CD4-positive, alpha-beta T cell treated with Interleukin-6 for 4 hours (primary cell): ENCODE measurements around the gene DNAH1.

ENCODE experiments used
- DNase-seq: peaks from one replicate; pipeline ENCODE4 v3.0.0-alpha.2; 2020; ENCODE audit warnings: mixed read lengths

Gene DNAH1

DNA sequence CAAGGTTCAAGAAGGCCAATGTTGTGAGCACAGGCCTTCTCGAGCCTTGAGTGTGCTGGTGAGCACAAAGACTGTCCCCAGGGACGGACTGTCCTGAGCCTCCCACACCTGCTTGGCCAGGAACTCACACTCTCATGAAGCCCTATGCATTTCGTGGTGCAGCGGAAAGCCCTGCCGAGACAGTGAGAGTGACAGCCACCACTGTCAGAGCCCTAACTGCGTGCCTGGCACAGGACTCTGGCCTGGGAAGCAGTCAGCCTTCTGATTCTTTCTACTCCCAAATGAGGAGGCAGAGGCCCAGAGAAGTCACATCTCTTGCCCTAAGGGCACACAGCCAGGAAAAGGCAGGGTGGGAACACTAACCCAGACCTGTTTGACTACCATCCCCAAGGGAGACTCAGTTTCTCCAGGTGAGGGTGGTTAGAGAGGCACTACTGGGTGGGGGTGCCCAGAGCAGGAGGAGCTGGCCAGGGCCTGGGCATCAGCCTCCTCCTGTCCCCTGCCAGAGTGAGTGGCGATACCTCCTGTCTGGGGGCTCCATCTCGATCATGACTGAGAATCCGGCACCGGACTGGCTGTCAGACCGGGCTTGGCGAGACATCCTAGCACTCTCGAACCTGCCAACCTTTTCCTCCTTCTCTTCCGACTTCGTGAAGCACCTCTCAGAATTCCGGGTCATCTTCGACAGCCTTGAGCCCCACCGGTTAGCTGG is 78.0 kb downstream of the DNAH1 start:
- no peak for DNase-seq

DNA sequence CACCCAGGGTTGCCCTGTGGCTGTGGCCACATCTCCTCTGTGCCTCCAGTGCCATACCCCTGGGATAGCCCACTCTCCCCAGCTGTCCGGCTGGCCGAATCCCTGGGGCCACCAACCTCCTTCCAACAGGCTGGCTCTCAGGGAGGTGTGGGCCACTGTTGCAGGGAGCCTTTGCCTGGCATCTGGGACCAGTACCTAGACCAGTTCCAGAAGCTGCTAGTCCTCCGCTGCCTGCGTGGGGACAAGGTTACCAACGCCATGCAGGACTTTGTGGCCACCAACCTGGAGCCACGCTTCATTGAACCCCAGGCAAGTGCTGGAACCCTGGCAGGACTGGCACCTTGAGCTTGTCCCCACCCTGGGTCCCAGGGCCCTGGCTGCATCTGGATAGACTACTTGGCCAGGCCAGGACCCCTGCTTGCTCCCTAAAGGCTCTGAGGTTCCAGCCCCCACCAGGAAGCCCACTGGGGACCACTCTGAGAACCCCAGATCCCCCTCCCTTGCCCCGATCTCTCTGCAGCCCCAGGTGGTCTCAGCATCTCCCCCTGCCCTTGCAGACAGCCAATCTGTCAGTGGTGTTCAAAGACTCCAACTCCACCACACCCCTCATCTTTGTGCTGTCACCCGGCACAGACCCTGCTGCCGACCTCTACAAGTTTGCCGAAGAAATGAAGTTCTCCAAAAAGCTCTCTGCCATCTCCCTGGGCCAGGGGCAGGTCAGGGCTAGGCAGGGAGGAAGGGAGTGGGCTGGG is 78.8 kb downstream of the DNAH1 start:
- DNase-seq = no peak

GRCh38 chr3:52395503-52395865 is 79.4 kb downstream of the DNAH1 start:
- no peak for DNase-seq

- DNase-seq = no peak
These were observed 80.1 kb downstream of the DNAH1 start for GRCh38 chr3:52396011-52396906.

DNA sequence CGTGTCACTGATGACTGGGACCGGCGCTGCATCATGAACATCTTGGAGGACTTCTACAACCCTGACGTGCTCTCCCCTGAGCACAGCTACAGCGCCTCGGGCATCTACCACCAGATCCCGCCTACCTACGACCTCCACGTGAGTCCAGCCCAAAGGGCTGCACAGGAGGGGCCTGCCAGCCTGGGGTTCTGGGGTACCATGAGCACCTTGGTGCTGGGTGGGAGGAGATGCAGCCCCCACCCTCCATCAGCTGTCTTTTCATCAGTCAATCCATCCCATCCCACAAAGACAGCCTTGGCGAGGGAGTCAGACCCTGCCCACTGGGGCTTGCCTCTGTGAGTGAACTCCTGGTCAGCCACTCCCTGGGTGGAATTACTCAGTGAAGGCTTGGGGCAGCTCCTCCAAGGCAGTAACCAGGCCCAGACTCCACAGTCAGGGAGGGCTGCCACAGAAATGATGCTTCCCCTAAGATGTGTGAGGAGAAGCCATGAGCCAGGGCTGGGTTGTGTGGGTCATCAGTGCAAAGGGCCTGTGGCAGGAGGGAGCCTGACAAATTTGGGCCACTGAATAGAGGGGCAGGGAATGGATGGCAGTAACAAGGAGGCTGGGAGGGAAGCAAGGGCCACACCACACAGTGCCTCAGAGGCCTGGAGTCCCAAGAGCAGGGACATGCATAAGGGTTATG is 80.9 kb downstream of the DNAH1 start:
- DNase-seq = no peak

GRCh38 chr3:52397676-52398399 is 81.7 kb downstream of the DNAH1 start:
- no peak for DNase-seq

GRCh38 chr3:52398670-52399081 is 82.6 kb downstream of the DNAH1 start:
- no peak for DNase-seq

DNA sequence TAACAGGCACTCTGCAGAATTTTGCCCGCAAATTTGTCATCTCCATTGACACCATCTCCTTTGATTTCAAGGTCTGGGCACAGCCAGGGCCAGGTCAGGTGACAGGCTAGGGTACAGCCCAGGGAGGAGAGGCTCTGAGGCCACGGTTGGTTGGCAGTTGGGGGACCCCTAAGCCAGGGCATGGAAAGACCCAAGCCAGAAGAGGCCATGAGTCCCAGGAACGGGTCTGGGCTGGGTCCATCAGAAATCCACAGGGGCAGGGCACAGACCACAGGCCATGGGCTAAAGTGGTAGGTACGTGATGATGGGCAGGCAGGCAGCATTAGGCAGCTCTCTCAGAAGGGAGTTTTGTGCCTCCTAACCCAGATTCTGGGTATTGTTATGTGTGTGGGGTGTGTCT is 83.0 kb downstream of the DNAH1 start:
- no peak for DNase-seq

DNA sequence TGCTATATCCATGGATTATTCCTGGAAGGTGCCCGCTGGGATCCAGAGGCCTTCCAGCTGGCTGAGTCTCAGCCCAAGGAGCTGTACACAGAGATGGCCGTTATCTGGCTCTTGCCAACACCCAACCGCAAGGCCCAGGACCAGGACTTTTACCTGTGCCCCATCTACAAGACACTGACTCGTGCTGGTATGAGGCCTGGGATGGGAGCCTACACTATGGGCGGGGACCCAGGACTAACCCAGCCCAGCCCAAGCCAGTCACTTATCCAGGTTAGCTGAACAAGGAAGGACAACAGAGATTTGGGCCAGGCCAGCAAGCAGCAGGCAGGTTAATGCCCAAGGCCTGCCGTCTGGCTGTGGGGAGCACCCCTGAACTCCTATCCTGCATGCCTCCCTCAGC is 83.5 kb downstream of the DNAH1 start:
- no peak for DNase-seq

DNA sequence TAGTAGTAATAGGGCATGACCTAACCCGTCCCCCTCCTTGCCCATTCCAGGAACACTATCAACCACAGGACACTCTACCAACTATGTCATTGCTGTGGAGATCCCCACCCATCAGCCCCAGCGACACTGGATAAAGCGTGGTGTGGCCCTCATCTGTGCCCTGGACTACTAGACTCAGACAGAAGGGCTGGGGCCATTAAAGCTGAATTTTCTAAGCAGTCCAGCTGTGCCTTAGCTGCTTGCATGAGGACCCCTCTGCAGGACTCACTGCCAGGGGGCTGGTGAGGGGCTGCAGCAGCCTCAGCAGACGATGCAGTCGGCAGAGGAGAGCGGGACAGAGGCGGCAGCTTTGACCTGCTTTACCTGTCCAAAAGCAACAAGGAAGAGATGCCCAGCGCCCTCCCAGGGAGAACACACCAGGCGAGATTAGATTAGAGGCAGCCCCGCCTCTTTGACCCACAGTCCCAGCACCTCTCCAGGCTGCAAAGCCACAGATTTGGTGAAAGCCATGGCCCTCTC is 84.2 kb downstream of the DNAH1 start:
- no peak for DNase-seq

- no peak for DNase-seq
These were observed 84.9 kb downstream of the DNAH1 start for GRCh38 chr3:52401021-52401420.

DNA sequence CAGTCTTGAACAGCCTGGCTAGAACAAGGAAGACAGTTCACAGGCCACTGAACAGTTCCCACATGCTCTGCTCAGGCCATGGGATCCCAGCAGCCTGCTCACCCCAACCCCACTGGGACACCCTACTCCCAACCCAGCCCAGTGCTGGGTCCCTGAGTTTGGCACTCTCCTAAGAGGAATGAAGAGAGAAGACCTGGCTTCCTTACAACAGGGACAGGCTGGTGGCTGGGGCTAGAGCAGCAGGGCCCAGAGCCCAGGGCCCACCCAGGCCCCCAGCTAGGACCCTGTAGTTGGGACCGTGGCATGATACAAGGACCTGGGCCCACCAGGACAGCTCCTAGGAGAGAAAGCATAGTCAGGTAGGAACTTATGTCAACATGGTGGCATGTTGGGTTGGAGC is 85.4 kb downstream of the DNAH1 start:
- no peak for DNase-seq

DNA sequence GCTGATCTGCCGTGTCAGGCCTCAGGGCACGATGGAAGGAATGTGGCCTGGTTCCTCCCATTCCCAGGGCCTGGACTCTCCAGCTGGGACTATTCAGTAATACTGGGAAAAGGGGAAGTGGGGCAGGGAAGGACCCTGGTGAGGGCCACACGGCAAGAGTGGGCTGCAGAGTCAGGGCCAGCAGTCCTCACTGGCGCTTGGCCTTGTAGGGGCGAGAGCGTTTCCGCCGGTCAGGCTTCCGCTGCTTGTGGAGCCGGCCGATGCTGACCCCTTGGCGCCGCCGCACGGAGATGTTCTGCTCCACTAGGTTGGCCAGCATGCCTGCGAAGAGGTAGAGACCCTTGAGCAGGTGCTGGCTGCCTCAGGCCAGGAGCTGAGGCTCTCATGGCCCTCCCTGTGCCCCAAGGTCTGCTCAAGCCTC is 86.0 kb downstream of the DNAH1 start:
- no peak for DNase-seq

GRCh38 chr3:52402706-52403270 is 86.7 kb downstream of the DNAH1 start:
- no peak for DNase-seq

DNA sequence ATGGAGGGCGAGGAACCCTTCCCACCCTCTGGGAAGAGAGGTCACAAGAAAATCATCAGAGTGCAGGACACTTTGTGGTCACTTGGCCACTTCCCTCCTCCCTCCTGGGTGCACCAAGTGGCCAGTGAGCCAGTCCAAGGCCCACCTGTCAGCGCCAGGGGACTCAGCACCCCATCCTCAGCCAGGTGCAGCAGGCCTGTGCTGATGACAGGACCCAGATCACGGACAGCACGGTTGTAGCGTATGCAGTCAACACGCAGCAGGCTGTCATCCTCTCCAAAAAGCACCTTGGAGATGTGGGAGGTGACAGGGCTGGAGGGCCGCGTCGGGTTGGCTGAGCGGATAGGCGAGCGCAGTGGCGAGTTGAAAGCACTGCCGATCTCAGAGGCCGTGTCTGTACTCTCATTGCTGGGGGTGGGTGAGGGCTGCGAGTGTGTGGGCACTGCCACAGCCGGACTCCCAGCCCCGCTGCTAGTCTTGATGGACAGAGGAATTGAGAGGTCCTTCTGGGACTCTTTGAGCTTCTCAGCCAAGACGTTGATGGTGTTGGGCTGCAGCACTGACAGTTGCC is 87.2 kb downstream of the DNAH1 start:
- DNase-seq = no peak

- DNase-seq = no peak
These were observed 87.8 kb downstream of the DNAH1 start for GRCh38 chr3:52403955-52404354.

GRCh38 chr3:52404391-52404790 is 88.3 kb downstream of the DNAH1 start:
- no peak for DNase-seq

GRCh38 chr3:52405066-52405465 is 88.9 kb downstream of the DNAH1 start:
- DNase-seq = no peak

- no peak for DNase-seq
These were observed 89.5 kb downstream of the DNAH1 start for GRCh38 chr3:52405601-52406110.

DNA sequence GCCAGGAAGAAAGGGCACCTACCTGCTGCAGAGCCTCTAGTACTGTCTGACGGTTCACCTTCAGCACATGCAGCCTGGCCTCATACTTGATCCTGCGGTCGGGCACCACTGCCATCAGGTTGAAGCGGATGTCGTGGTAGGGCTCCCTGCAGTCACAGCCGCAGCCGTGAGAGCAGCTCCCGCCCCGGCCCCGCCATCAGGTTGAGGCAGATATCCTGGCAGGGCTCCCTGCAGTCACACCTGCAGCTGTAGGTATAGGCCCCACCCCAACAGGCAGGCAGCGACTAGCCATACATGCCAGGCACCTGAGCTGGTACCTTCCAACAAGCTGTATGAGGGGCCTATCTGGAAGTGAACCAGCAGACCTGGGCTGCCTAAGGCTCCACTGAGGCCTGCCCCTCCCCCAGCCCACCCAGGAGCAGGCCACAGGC is 90.1 kb downstream of the DNAH1 start:
- DNase-seq = no peak
